ENCODE results near the gene MYH14. TPM values are rescaled to one million over a fixed set of nuclear protein-coding genes. Genes with fewer than 3 reads are reported as not detected.
"Not testable (repeated sequence)": the region's sequence is repeated elsewhere in the genome, so short reads cannot be mapped to it uniquely, and the experiment has no call there.

Gene MYH14
- total RNA-seq, 2 experiments from 2014 or later = not detected

- Histone ChIP-seq H2AFZ (ENCODE audit: low read length) (no peak overlapping the region), H4K20me1 (ENCODE audit: insufficient read depth, low read length) (no peaks in the 10 kb centered on the region), H3K9me3 (ENCODE audit: low read length) (no peaks in the 10 kb centered on the region), H3K4me1 (ENCODE audit: insufficient read depth, low read length, poor library complexity, severe bottlenecking) (no peaks in the 10 kb centered on the region), H3K27ac (ENCODE audit: low read depth, low read length, poor library complexity, severe bottlenecking) (no peak overlapping the region), H3K9me2 (ENCODE audit: insufficient read depth, low read length) (no peaks in the 10 kb centered on the region), H3K36me3 (ENCODE audit: insufficient read depth, low read length) (no peaks in the 10 kb centered on the region), H3K79me2 (ENCODE audit: insufficient read depth, low read depth, low read length) (no peaks in the 10 kb centered on the region), H3K4me2 (ENCODE audit: low read length) (no peak overlapping the region), H3K4me3 (ENCODE audit: low read depth, low read length, poor library complexity, severe bottlenecking) (no peak overlapping the region)
- POLR2A ChIA-PET = no interaction called here
- TF ChIP-seq CTCF (conservative IDR thresholded peaks at IDR 0.05; ENCODE audit: low read length) = no peak
- TF ChIP-seq EZH2phosphoT487 (IDR thresholded peaks at IDR 0.05; ENCODE audit: borderline replicate concordance, low read depth, low read length) = no peak
- CTCF ChIA-PET (ENCODE audit: unreplicated experiment) = no interaction called here
- BruUV-seq (replicated peaks) = no TSS peak
- no peak for DNase-seq (ENCODE audit: low spot score)
- intact Hi-C loops (cut with micrococcal nuclease; ENCODE audit: unreplicated experiment) = no loop called here
Observed at GRCh38 chr19:50226536-50226935, 23.1 kb downstream of the MYH14 start.

- H3K79me2 ChIP-seq (ENCODE audit: insufficient read depth, low read depth, low read length); CTCF ChIA-PET (ENCODE audit: unreplicated experiment); BruUV-seq (replicated peaks); H3K4me3 ChIP-seq (ENCODE audit: low read depth, low read length, poor library complexity, severe bottlenecking); H3K27ac ChIP-seq (ENCODE audit: low read depth, low read length, poor library complexity, severe bottlenecking); DNase-seq (ENCODE audit: low spot score); H3K4me1 ChIP-seq (ENCODE audit: insufficient read depth, low read length, poor library complexity, severe bottlenecking); H3K9me2 ChIP-seq (ENCODE audit: insufficient read depth, low read length); H3K4me2 ChIP-seq (ENCODE audit: low read length); H4K20me1 ChIP-seq (ENCODE audit: insufficient read depth, low read length); H2AFZ ChIP-seq (ENCODE audit: low read length); H3K9me3 ChIP-seq (ENCODE audit: low read length); H3K36me3 ChIP-seq (ENCODE audit: insufficient read depth, low read length); intact Hi-C loops (cut with micrococcal nuclease; ENCODE audit: unreplicated experiment): not testable (repeated sequence)
- POLR2A ChIA-PET = interaction anchor here (0.7 kb wide), 1 partner anchor 80 kb away, joined by 3 read pairs; no protein-coding TSS in a partner anchor
Observed at GRCh38 chr19:50228153-50228552, 24.7 kb downstream of the MYH14 start.

- no peak for DNase-seq (ENCODE audit: low spot score)
- no peaks in the 10 kb centered on the region for H3K4me1 ChIP-seq (ENCODE audit: insufficient read depth, low read length, poor library complexity, severe bottlenecking)
- H3K27ac ChIP-seq (ENCODE audit: low read depth, low read length, poor library complexity, severe bottlenecking) = no peak overlapping the region
- no peaks in the 10 kb centered on the region for H3K79me2 ChIP-seq (ENCODE audit: insufficient read depth, low read depth, low read length)
- BruUV-seq (replicated peaks) = no TSS peak
- no peak overlapping the region for H3K4me2 ChIP-seq (ENCODE audit: low read length)
- no peaks in the 10 kb centered on the region for H4K20me1 ChIP-seq (ENCODE audit: insufficient read depth, low read length)
- no peaks in the 10 kb centered on the region for H3K9me3 ChIP-seq (ENCODE audit: low read length)
- H3K9me2 ChIP-seq (ENCODE audit: insufficient read depth, low read length) = no peaks in the 10 kb centered on the region
- no peaks in the 10 kb centered on the region for H3K36me3 ChIP-seq (ENCODE audit: insufficient read depth, low read length)
- no peak overlapping the region for H2AFZ ChIP-seq (ENCODE audit: low read length)
- ChIA-PET CTCF (ENCODE audit: unreplicated experiment) (no interaction called here), POLR2A (no interaction called here)
- TF ChIP-seq EZH2phosphoT487 (IDR thresholded peaks at IDR 0.05; ENCODE audit: borderline replicate concordance, low read depth, low read length) (no peak), CTCF (conservative IDR thresholded peaks at IDR 0.05; ENCODE audit: low read length) (peak; percentile 32)
- H3K4me3 ChIP-seq (ENCODE audit: low read depth, low read length, poor library complexity, severe bottlenecking) = no peak overlapping the region
- intact Hi-C loops (cut with micrococcal nuclease; ENCODE audit: unreplicated experiment) = no loop called here
Observed at GRCh38 chr19:50230379-50231351, 27.2 kb downstream of the MYH14 start.

- CTCF ChIA-PET (ENCODE audit: unreplicated experiment) = not testable (repeated sequence)
Observed at GRCh38 chr19:50231417-50231816, 28.0 kb downstream of the MYH14 start.

More at GRCh38 chr19:50231417-50231816, 28.0 kb downstream of the MYH14 start:
- DNase-seq (ENCODE audit: low spot score); H3K36me3 ChIP-seq (ENCODE audit: insufficient read depth, low read length); POLR2A ChIA-PET; H3K4me3 ChIP-seq (ENCODE audit: low read depth, low read length, poor library complexity, severe bottlenecking); BruUV-seq (replicated peaks); H3K9me2 ChIP-seq (ENCODE audit: insufficient read depth, low read length); H3K9me3 ChIP-seq (ENCODE audit: low read length); H3K79me2 ChIP-seq (ENCODE audit: insufficient read depth, low read depth, low read length); intact Hi-C loops (cut with micrococcal nuclease; ENCODE audit: unreplicated experiment); H4K20me1 ChIP-seq (ENCODE audit: insufficient read depth, low read length); H2AFZ ChIP-seq (ENCODE audit: low read length); H3K27ac ChIP-seq (ENCODE audit: low read depth, low read length, poor library complexity, severe bottlenecking); H3K4me1 ChIP-seq (ENCODE audit: insufficient read depth, low read length, poor library complexity, severe bottlenecking); H3K4me2 ChIP-seq (ENCODE audit: low read length): not testable (repeated sequence)
